Measurements from ENCODE around the gene TTC17. TPM values are rescaled to one million over a fixed set of nuclear protein-coding genes. Genes with fewer than 3 reads are reported as not detected.

Gene TTC17
- total and polyA plus RNA-seq, 9 of the 15 experiments (the other 6 are each of a cell fraction or from before 2014, with no cell fraction given), result 19.7 to 99.1 (median 53.3) TPM

DNA sequence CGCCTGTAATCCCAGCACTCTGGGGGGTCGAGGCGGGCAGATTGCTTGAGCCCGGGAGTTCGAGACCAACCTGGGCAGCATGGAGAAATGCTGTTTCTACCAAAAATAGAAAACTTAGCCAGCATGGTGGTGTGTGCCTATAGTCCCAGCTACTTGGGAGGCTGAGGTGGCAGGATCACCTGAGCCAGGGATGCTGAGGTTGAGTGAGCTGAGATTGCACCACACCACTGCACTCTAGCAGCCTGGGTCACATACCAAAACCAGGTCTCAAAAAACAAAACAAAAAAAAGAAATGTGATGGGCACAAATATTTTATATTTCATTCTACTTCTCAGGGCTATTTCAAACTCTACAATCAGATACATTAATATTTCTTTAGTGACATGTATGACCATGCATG, 25.7 kb downstream of the TTC17 start:
- Histone ChIP-seq H3K9me3 (replicated peaks; ENCODE audit: control insufficient read depth, insufficient read depth, low read depth, low read length) (no peaks in the 10 kb centered on the region), H4K20me1 (replicated peaks; ENCODE audit: control insufficient read depth, insufficient read depth, low read length) (no peaks in the 10 kb centered on the region), H3K9ac (ENCODE audit: insufficient read depth in 1 of 2, low read depth in 2 of 2, low read length in 2 of 2) (no peak overlapping the region), H3K4me1 (replicated peaks in 1 of 2; ENCODE audit: control insufficient read depth in 2 of 2, insufficient read depth in 2 of 2, low read length in 2 of 2) (peaks cover 0 to 8% of the 10 kb centered on the region in 2 experiments; a peak in 3 of 5 replicates), H2AFZ (ENCODE audit: low read depth, low read length) (no peak overlapping the region), H3K36me3 (ENCODE audit: control insufficient read depth, insufficient read depth, low read length) (peaks cover 42% of the 10 kb centered on the region), H3K27me3 (ENCODE audit: control insufficient read depth in 2 of 2, insufficient read depth in 2 of 2, low read length in 2 of 2) (no peaks in the 10 kb centered on the region), H3K9me1 (ENCODE audit: control insufficient read depth, insufficient read depth, low read length) (no peaks in the 10 kb centered on the region), H3K79me2 (ENCODE audit: control insufficient read depth, insufficient read depth, low read length) (no peaks in the 10 kb centered on the region; the same call in 2 of the 3 replicates), H3K27ac (ENCODE audit: extremely low read depth, low read depth, low read length) (no peak overlapping the region), H3K4me2 (ENCODE audit: insufficient read depth, low read length) (no peak overlapping the region), H3K4me3 (no peak overlapping the region)
- FAIRE-seq (no peak), DNase-seq (ENCODE audit: extremely low read depth in 1 of 4, low spot score in 3 of 4) (no peak), ATAC-seq (no peak)
- ChIA-PET CTCF (ENCODE audit: low intra/inter-chr PET ratio) (no interaction called here), POLR2A (no interaction called here)
- intact Hi-C loops (cut with micrococcal nuclease), result no loop called here
- TF ChIP-seq, protein P1, sequence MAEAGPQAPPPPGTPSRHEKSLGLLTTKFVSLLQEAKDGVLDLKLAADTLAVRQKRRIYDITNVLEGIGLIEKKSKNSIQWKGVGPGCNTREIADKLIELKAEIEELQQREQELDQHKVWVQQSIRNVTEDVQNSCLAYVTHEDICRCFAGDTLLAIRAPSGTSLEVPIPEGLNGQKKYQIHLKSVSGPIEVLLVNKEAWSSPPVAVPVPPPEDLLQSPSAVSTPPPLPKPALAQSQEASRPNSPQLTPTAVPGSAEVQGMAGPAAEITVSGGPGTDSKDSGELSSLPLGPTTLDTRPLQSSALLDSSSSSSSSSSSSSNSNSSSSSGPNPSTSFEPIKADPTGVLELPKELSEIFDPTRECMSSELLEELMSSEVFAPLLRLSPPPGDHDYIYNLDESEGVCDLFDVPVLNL (CRISPR knock-in tag; IDR thresholded peaks at IDR 0.05; ENCODE audit: low read depth), result no peak
- no peak for TF ChIP-seq ETS1 (conservative IDR thresholded peaks at IDR 0.05; ENCODE audit: control insufficient read depth, low read depth, low read length)
- TF ChIP-seq HNRNPUL1 (IDR thresholded peaks at IDR 0.05; ENCODE audit: low read length), result no peak
- TF ChIP-seq, protein P2, sequence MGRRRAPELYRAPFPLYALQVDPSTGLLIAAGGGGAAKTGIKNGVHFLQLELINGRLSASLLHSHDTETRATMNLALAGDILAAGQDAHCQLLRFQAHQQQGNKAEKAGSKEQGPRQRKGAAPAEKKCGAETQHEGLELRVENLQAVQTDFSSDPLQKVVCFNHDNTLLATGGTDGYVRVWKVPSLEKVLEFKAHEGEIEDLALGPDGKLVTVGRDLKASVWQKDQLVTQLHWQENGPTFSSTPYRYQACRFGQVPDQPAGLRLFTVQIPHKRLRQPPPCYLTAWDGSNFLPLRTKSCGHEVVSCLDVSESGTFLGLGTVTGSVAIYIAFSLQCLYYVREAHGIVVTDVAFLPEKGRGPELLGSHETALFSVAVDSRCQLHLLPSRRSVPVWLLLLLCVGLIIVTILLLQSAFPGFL (CRISPR knock-in tag; IDR thresholded peaks at IDR 0.05), result no peak
- TF ChIP-seq GTF2E2 (tag; IDR thresholded peaks at IDR 0.05), result no peak
- TF ChIP-seq CBX2 (IDR thresholded peaks at IDR 0.05; ENCODE audit: insufficient read depth, low read length, poor library complexity, severe bottlenecking), result no peak
- TF ChIP-seq TRIM28 (IDR thresholded peaks at IDR 0.05), result no peak
- no peak for TF ChIP-seq BHLHE40 (IDR thresholded peaks at IDR 0.05; ENCODE audit: low read length)
- no peak for TF ChIP-seq BMI1 (IDR thresholded peaks at IDR 0.05; ENCODE audit: low read length)
- no peak for TF ChIP-seq PCBP2 (IDR thresholded peaks at IDR 0.05; ENCODE audit: low read depth, low read length, poor library complexity, severe bottlenecking)
- TF ChIP-seq ZFP30 (CRISPR knock-in tag; IDR thresholded peaks at IDR 0.05; ENCODE audit: borderline replicate concordance), result no peak
- TF ChIP-seq NUFIP1 (IDR thresholded peaks at IDR 0.05; ENCODE audit: partially characterized antibody), result no peak
- TF ChIP-seq POLR2AphosphoS2 (IDR thresholded peaks at IDR 0.05; ENCODE audit: low read length), result no peak
- TF ChIP-seq HCFC1 (IDR thresholded peaks at IDR 0.05; ENCODE audit: low read depth, low read length), result no peak
- no peak for TF ChIP-seq DPF2 (IDR thresholded peaks at IDR 0.05)
- no peak for TF ChIP-seq UBTF (IDR thresholded peaks at IDR 0.05; ENCODE audit: borderline replicate concordance in 1 of 2, low read depth in 2 of 2, low read length in 2 of 2)
- no TSS peak for BruUV-seq (replicated peaks)
- in situ Hi-C loops (cut with MboI), result no loop called here
- 93% methylated on average over 4 of the region's 5 CpGs for WGBS (ENCODE audit: insufficient coverage, low coverage, missing lambda C conversion rate)

Measured in K562 (cell line).